Neural cell (in vitro differentiated cells): Measurements from ENCODE around the gene ADSS2.

Experiments
- EP300 ChIP-seq: fragments of 450-650 bp; conservative IDR thresholded peaks from 2 replicates; pipeline ENCODE4 v1.6.1; 2014; ENCODE audit warnings: antibody characterized with exemption, mild to moderate bottlenecking, moderate library complexity; ENCODE audit not compliant: poor library complexity, severe bottlenecking
- MXI1 ChIP-seq: fragments of 450-650 bp; conservative IDR thresholded peaks from 2 replicates; pipeline ENCODE4 v1.6.1; 2014; ENCODE audit warnings: antibody characterized with exemption, mild to moderate bottlenecking; ENCODE audit not compliant: poor library complexity, severe bottlenecking
- TF ChIP-seq, protein P1 (sequence below): fragments of 450-650 bp; IDR thresholded peaks from 2 replicates; pipeline ENCODE4 v1.5.1; 2014; ENCODE audit warnings: antibody characterized with exemption, mild to moderate bottlenecking, moderate library complexity; ENCODE audit not compliant: poor library complexity, severe bottlenecking
- TF ChIP-seq, protein P2 (sequence below): IDR thresholded peaks from 2 replicates; pipeline ENCODE4 v1.6.1; 2012; ENCODE audit warnings: borderline replicate concordance

DNA sequence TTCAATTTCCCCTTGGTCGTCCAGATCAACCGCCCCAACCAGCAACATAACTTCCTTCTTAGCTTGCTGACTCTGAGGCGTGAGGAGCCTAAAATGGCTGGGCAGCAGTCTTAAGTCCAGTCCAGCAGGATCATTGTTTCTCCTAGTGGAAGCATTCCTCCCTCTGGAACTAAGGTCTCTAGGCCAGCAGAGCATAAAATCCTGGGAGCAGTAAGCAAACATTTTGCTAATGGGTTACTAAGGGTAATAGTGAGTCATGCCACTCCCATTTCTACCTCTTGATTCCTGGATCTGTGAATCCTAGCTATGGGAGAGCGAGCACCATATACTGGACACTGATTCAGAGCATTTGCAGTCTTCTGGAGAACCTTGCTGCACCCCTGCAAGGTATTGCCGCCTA lies 59.9 kb downstream of the ADSS2 start:
- TF ChIP-seq EP300 (no peak), MXI1 (no peak)
- TF ChIP-seq, protein P1, sequence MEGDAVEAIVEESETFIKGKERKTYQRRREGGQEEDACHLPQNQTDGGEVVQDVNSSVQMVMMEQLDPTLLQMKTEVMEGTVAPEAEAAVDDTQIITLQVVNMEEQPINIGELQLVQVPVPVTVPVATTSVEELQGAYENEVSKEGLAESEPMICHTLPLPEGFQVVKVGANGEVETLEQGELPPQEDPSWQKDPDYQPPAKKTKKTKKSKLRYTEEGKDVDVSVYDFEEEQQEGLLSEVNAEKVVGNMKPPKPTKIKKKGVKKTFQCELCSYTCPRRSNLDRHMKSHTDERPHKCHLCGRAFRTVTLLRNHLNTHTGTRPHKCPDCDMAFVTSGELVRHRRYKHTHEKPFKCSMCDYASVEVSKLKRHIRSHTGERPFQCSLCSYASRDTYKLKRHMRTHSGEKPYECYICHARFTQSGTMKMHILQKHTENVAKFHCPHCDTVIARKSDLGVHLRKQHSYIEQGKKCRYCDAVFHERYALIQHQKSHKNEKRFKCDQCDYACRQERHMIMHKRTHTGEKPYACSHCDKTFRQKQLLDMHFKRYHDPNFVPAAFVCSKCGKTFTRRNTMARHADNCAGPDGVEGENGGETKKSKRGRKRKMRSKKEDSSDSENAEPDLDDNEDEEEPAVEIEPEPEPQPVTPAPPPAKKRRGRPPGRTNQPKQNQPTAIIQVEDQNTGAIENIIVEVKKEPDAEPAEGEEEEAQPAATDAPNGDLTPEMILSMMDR = no peak
- TF ChIP-seq, protein P2, sequence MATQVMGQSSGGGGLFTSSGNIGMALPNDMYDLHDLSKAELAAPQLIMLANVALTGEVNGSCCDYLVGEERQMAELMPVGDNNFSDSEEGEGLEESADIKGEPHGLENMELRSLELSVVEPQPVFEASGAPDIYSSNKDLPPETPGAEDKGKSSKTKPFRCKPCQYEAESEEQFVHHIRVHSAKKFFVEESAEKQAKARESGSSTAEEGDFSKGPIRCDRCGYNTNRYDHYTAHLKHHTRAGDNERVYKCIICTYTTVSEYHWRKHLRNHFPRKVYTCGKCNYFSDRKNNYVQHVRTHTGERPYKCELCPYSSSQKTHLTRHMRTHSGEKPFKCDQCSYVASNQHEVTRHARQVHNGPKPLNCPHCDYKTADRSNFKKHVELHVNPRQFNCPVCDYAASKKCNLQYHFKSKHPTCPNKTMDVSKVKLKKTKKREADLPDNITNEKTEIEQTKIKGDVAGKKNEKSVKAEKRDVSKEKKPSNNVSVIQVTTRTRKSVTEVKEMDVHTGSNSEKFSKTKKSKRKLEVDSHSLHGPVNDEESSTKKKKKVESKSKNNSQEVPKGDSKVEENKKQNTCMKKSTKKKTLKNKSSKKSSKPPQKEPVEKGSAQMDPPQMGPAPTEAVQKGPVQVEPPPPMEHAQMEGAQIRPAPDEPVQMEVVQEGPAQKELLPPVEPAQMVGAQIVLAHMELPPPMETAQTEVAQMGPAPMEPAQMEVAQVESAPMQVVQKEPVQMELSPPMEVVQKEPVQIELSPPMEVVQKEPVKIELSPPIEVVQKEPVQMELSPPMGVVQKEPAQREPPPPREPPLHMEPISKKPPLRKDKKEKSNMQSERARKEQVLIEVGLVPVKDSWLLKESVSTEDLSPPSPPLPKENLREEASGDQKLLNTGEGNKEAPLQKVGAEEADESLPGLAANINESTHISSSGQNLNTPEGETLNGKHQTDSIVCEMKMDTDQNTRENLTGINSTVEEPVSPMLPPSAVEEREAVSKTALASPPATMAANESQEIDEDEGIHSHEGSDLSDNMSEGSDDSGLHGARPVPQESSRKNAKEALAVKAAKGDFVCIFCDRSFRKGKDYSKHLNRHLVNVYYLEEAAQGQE = no peak
